Breast epithelium (tissue), 4 donors: ENCODE results near the gene NDST1. TPM values are rescaled to one million over a fixed set of nuclear protein-coding genes. Genes with fewer than 3 reads are reported as not detected.
A peak's percentile ranks its signal among the peaks of the same experiment; 100 is the strongest.

Experiments
- DNase-seq, 2 donors: peaks; one replicate each; pipeline ENCODE4 v3.0.0-alpha.2; 2019; ENCODE audit warnings: low spot score in 2 of 2
- H3K27ac ChIP-seq, 2 donors: fragments of 200-600 bp; sonication (generic) in 1 of 2; one replicate each; pipeline ENCODE4 v1.5.1; 2016 to 2019; ENCODE audit warnings: mild to moderate bottlenecking in 1 of 2
- H3K27me3 ChIP-seq, 2 donors: fragments of 200-600 bp; sonication (generic) in 1 of 2; one replicate each; pipeline versions ENCODE4 v1.5.1 to v1.6.0; 2017 to 2019; ENCODE audit warnings: control low read depth in 1 of 2, mild to moderate bottlenecking in 1 of 2
- H3K36me3 ChIP-seq: fragments of 200-600 bp; one replicate; pipeline ENCODE4 v1.5.1; 2019
- H3K4me1 ChIP-seq, 2 donors: fragments of 200-600 bp; sonication (generic); one replicate each; pipeline ENCODE4 v1.5.1; 2016 to 2019; ENCODE audit warnings: control low read depth in 1 of 2
- H3K4me3 ChIP-seq, 3 donors: fragments of 200-600 bp; sonication (generic); 1 replicate in 2 of 3; 2 replicates in 1 of 3; pipeline ENCODE4 v1.5.1; 2016 to 2019; ENCODE audit warnings: mild to moderate bottlenecking in 3 of 3, moderate library complexity in 2 of 3
- H3K9me3 ChIP-seq, 2 donors: fragments of 200-600 bp; sonication (generic) in 1 of 2; one replicate each; pipeline ENCODE4 v1.5.1; 2016 to 2019; ENCODE audit warnings: control low read depth in 1 of 2
- CTCF ChIP-seq, 3 donors: fragments of 450-650 bp; IDR thresholded peaks; one replicate each; pipeline ENCODE4 v1.5.1; 2016 to 2017; ENCODE audit warnings: antibody characterized with exemption in 3 of 3, mild to moderate bottlenecking in 3 of 3, moderate library complexity in 3 of 3
- POLR2A ChIP-seq: fragments of 450-650 bp; IDR thresholded peaks from one replicate; pipeline ENCODE4 v1.6.1; 2016; ENCODE audit warnings: antibody characterized with exemption, mild to moderate bottlenecking, moderate library complexity
- POLR2AphosphoS5 ChIP-seq, 3 donors: sonication (generic); formaldehyde crosslinking; IDR thresholded peaks; one replicate each; pipeline ENCODE4 v1.6.1; 2017; ENCODE audit warnings: antibody characterized with exemption in 3 of 3
- intact Hi-C: fragments of 100-400 bp; cut with DNase I; formaldehyde crosslinking; loops from one replicate; pipeline ENCODE4 v1.15.1; 2023; ENCODE audit warnings: low total_unique reads
- total RNA-seq, 3 donors: library from RNA; depleted of rRNA; stranded (reverse); fragments of >200 nt; gene quantifications; one replicate each; pipeline ENCODE4 v1.1.0, GENCODE V29; 2016

NDST1 gene
- total RNA-seq, 3 donors from 2014 or later: 46.7 to 92.3 (median 74.1) TPM

DNA sequence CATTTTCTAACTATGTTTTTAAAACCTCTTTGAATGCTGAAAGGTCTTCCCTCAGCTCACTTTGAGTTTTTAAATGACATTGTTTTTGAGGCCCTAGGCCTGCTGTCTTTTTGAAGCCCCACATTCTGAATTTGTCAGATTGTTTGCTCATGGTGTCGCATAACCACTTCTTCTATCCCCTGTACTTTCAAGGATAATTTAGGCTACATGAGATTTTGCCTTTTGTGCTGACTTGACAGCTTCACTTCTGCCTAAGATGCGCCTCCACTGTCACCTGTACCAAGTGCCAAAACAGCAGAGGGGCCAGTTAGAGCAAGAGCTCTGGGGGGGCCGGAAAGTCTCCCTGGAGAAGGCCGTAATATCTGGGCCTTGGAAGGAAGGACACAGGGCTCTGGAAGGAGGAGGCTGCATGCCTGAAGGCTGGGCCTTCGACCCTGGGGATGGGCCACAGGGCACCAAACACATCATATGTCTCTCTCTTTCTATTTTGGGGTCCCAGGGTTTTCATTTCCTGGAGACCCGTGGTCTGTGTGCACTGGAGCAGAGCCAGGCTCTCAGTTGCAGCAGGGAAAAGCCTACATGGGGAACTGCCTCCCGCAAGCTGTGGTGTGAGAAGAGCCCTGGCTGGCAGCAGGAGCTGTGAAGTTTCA is 49.1 kb downstream of the NDST1 start:
- no peaks in the 10 kb centered on the region for H3K27me3 ChIP-seq
- no peak for DNase-seq
- intact Hi-C loops: no loop called here
- TF ChIP-seq CTCF (IDR thresholded peaks at IDR 0.05) (no peak), POLR2A (no peak), POLR2AphosphoS5 (IDR thresholded peaks at IDR 0.05) (no peak)
- H3K4me1 ChIP-seq: peaks cover 0 to 4% of the 10 kb centered on the region in 2 donors
- no peaks in the 10 kb centered on the region for H3K36me3 ChIP-seq
- no peak overlapping the region for H3K4me3 ChIP-seq
- no peaks in the 10 kb centered on the region for H3K9me3 ChIP-seq
- peak overlapping the region; percentile 5 to 54 for H3K27ac ChIP-seq

DNA sequence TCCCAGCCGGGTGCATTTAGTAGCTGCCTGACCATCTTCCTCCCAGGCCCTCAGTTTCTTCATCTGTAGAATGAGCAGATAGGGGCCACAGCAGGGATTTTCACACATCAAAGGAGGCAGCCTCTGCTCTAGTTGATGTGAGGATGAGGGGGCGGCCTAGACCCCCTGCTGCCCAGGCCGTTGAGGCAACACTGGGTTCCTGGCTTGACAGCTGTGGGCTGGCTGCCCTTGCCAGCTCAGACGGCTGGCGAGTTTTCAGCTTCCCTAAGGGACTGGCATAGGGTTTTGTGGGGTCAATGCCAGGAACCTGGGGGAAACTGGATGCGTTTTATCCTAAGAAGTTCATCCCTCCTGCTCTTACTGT is 49.6 kb downstream of the NDST1 start:
- Histone ChIP-seq H3K4me3 (no peak overlapping the region), H3K27me3 (no peaks in the 10 kb centered on the region), H3K9me3 (no peaks in the 10 kb centered on the region), H3K36me3 (no peaks in the 10 kb centered on the region), H3K27ac (peak overlapping the region; percentile 5 to 54), H3K4me1 (peaks cover 0 to 4% of the 10 kb centered on the region in 2 donors)
- intact Hi-C loops: no loop called here
- no peak for DNase-seq
- no peak for TF ChIP-seq CTCF (IDR thresholded peaks at IDR 0.05)
- TF ChIP-seq POLR2A: no peak
- TF ChIP-seq POLR2AphosphoS5 (IDR thresholded peaks at IDR 0.05): no peak

- Histone ChIP-seq H3K9me3 (no peaks in the 10 kb centered on the region), H3K4me1 (peaks cover 0 to 4% of the 10 kb centered on the region in 2 donors), H3K27me3 (no peaks in the 10 kb centered on the region), H3K27ac (peak overlapping the region; percentile 5 to 54), H3K4me3 (no peak overlapping the region), H3K36me3 (no peaks in the 10 kb centered on the region)
- DNase-seq: no peak
- intact Hi-C loops: no loop called here
- TF ChIP-seq POLR2A: no peak
- peak in 1 of 3 donors; percentile 28 for TF ChIP-seq POLR2AphosphoS5 (IDR thresholded peaks at IDR 0.05)
Measured at GRCh38 chr5:150558088-150558621, 50.2 kb downstream of the NDST1 start.

DNA sequence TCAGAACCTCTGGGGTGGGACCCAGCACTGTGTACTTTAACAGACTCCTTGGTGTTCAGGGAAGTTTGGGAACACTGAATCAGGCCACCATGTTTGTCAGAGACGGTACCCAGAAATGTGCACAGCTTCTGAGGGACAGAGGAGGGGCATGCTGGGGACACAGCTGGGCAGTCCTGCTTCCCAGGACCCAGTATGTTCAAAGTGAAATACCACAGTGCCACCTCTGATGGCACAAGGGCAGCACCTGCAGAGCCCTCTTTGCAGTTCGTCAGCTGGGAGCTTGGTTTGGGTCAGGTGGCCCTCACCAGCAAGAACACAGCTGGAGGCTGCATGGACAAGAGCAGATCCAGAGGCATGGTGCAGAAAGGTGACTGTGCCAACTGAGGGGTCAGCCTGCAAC is 51.2 kb downstream of the NDST1 start:
- H3K27ac ChIP-seq: no peak overlapping the region
- intact Hi-C loops: no loop called here
- TF ChIP-seq POLR2AphosphoS5 (IDR thresholded peaks at IDR 0.05): no peak
- TF ChIP-seq POLR2A: no peak
- no peak for TF ChIP-seq CTCF (IDR thresholded peaks at IDR 0.05)
- peaks cover 0 to 4% of the 10 kb centered on the region in 2 donors for H3K4me1 ChIP-seq
- H3K27me3 ChIP-seq: no peaks in the 10 kb centered on the region
- no peak overlapping the region for H3K4me3 ChIP-seq
- no peak for DNase-seq
- H3K9me3 ChIP-seq: no peaks in the 10 kb centered on the region
- no peaks in the 10 kb centered on the region for H3K36me3 ChIP-seq

DNA sequence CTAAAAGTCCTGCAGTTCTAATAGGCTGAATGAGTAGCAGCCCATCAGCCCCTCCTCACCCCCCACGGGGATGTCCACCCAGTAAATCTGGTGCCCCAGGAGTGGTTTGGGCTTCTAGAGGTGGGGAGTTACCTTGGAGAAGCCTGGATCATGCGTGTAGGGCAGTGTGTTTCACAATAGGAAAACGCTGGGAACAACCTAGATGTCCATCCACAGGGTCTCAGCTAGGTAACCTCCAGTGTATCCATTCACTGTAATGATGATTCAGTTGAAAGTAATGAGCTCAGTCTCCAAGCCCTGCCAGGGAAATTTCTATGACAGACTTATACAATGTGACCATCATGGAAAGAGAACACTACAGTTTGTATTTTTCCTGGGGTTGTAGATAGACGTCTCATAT is 51.8 kb downstream of the NDST1 start:
- TF ChIP-seq POLR2AphosphoS5 (IDR thresholded peaks at IDR 0.05) (no peak), CTCF (IDR thresholded peaks at IDR 0.05) (no peak), POLR2A (no peak)
- no peak overlapping the region for H3K27ac ChIP-seq
- H3K9me3 ChIP-seq: no peaks in the 10 kb centered on the region
- H3K36me3 ChIP-seq: no peaks in the 10 kb centered on the region
- H3K4me1 ChIP-seq: peaks cover 0 to 4% of the 10 kb centered on the region in 2 donors
- intact Hi-C loops: no loop called here
- H3K4me3 ChIP-seq: no peak overlapping the region
- no peaks in the 10 kb centered on the region for H3K27me3 ChIP-seq
- DNase-seq: no peak
